ENCODE results near the gene HVCN1. TPM values are rescaled to one million over a fixed set of nuclear protein-coding genes. Genes with fewer than 3 reads are reported as not detected.

HVCN1 gene
- total and polyA plus RNA-seq, 2 of the 13 experiments (the other 11 are each of a cell fraction or from before 2014, with no cell fraction given), result 0.49 to 1.3 TPM

- TF ChIP-seq ZBTB46 (CRISPR knock-in tag; IDR thresholded peaks at IDR 0.05; ENCODE audit: borderline replicate concordance), result no peak
- no peak for TF ChIP-seq NCOA2 (CRISPR knock-in tag; IDR thresholded peaks at IDR 0.05)
- no peak for TF ChIP-seq ZFP90 (CRISPR knock-in tag; IDR thresholded peaks at IDR 0.05; ENCODE audit: borderline replicate concordance)
- TF ChIP-seq ZNF331 (CRISPR knock-in tag; IDR thresholded peaks at IDR 0.05), result no peak
- no peak for TF ChIP-seq HMG20A (CRISPR knock-in tag; IDR thresholded peaks at IDR 0.05; ENCODE audit: borderline replicate concordance)
- no peak for TF ChIP-seq EHMT2 (IDR thresholded peaks at IDR 0.05; ENCODE audit: borderline replicate concordance, low read depth, low read length)
- no peak for TF ChIP-seq TSC22D2 (CRISPR knock-in tag; IDR thresholded peaks at IDR 0.05; ENCODE audit: borderline replicate concordance)
- TF ChIP-seq POLR2A (IDR thresholded peaks at IDR 0.05; ENCODE audit: insufficient read depth in 1 of 2, low read depth in 2 of 2, low read length in 2 of 2), result 0 out of 4 replicates have a peak, but pooled peaks of 1 of the 2 experiments have one; percentile 39
- no peak for TF ChIP-seq REXO4 (CRISPR knock-in tag; IDR thresholded peaks at IDR 0.05; ENCODE audit: borderline replicate concordance)
- peak; percentile 88 for TF ChIP-seq BCL6 (CRISPR knock-in tag; IDR thresholded peaks at IDR 0.05)
- TF ChIP-seq HDAC1 (CRISPR knock-in tag; IDR thresholded peaks at IDR 0.05), result no peak
- TF ChIP-seq ARID5B (CRISPR knock-in tag; IDR thresholded peaks at IDR 0.05), result peak; percentile 38
- TF ChIP-seq ZBTB40 (IDR thresholded peaks at IDR 0.05), result no peak
- no peak for TF ChIP-seq ZBTB40 (CRISPR knock-in tag; IDR thresholded peaks at IDR 0.05)
- TF ChIP-seq YEATS2 (CRISPR knock-in tag; IDR thresholded peaks at IDR 0.05; ENCODE audit: borderline replicate concordance), result no peak
- TF ChIP-seq SOX6 (IDR thresholded peaks at IDR 0.05), result no peak
- no peak for TF ChIP-seq SOX6 (CRISPR knock-in tag; IDR thresholded peaks at IDR 0.05)
- 0 out of 2 replicates have a peak, but pooled peaks have one; percentile 13 for TF ChIP-seq MAFF (IDR thresholded peaks at IDR 0.05; ENCODE audit: low read depth, low read length)
Observed at GRCh38 chr12:110728628-110729027, 39.7 kb upstream of the HVCN1 start (continued).
